CD14-positive monocyte (primary cell): Measurements from ENCODE around the gene FAM180A. TPM values are rescaled to one million over a fixed set of nuclear protein-coding genes. Genes with fewer than 3 reads are reported as not detected.

Experiments used
- DNase-seq, 3 donors: peaks; one replicate each; pipeline ENCODE4 v3.0.0-alpha.2; 2011 to 2022
- H2AFZ ChIP-seq: 2 replicates; pipeline ENCODE4 v1.6.0; 2012; ENCODE audit warnings: mild to moderate bottlenecking, low read depth, low read length, inconsistent platforms; ENCODE audit not compliant: insufficient read depth, poor library complexity, severe bottlenecking
- H3K27ac ChIP-seq, 2 donors: 1 replicate in 1 of 2; 2 replicates in 1 of 2; pipeline ENCODE4 v1.5.1; 2012 to 2013; ENCODE audit warnings: low read length in 2 of 2, control low read depth in 1 of 2, inconsistent platforms in 1 of 2, low read depth in 1 of 2, mild to moderate bottlenecking in 1 of 2
- H3K27me3 ChIP-seq, 2 donors: one replicate each; pipeline versions ENCODE4 v1.6.0 to v1.6.1; 2011 to 2013; ENCODE audit warnings: low read length in 2 of 2; ENCODE audit not compliant: control insufficient read depth in 2 of 2, insufficient read depth in 2 of 2
- H3K36me3 ChIP-seq, 2 donors: replicated peaks in 1 of 2; 1 replicate in 1 of 2; 2 replicates in 1 of 2; pipeline versions ENCODE4 v1.5.1 to v1.6.1; 2012 to 2013; ENCODE audit warnings: low read length in 2 of 2, control low read depth in 1 of 2, inconsistent platforms in 1 of 2, mild to moderate bottlenecking in 1 of 2; ENCODE audit not compliant: insufficient read depth in 2 of 2, control insufficient read depth in 1 of 2
- H3K4me1 ChIP-seq, 2 donors: 1 replicate in 1 of 2; 2 replicates in 1 of 2; pipeline versions ENCODE4 v1.5.1 to v1.6.1; 2012 to 2013; ENCODE audit warnings: low read length in 2 of 2, control low read depth in 1 of 2, inconsistent platforms in 1 of 2, mild to moderate bottlenecking in 1 of 2, moderate library complexity in 1 of 2; ENCODE audit not compliant: insufficient read depth in 2 of 2, control insufficient read depth in 1 of 2
- H3K4me2 ChIP-seq: replicated peaks from 2 replicates; pipeline ENCODE3; 2012; ENCODE audit warnings: low read length, moderate library complexity, mild to moderate bottlenecking; ENCODE audit not compliant: poor library complexity, severe bottlenecking; ENCODE audit errors: extremely low read depth
- H3K4me3 ChIP-seq, 3 experiments: fragments of 200-600 bp in 1 of 3; sonication (generic) in 1 of 3; replicated peaks in 1 of 3; 1 replicate in 2 of 3; 2 replicates in 1 of 3; pipeline ENCODE4 v1.5.1; 2011 to 2013; ENCODE audit warnings: low read length in 3 of 3, mild to moderate bottlenecking in 3 of 3, control low read depth in 2 of 3, low read depth in 2 of 3, inconsistent platforms in 1 of 3, moderate library complexity in 1 of 3
- H3K79me2 ChIP-seq: 2 replicates; pipeline ENCODE4 v1.6.0; 2012; ENCODE audit warnings: mild to moderate bottlenecking, control low read depth, inconsistent platforms, low read length, moderate library complexity; ENCODE audit not compliant: insufficient read depth
- H3K9ac ChIP-seq: 2 replicates; pipeline ENCODE4 v1.6.0; 2017; ENCODE audit warnings: low read length, mild to moderate bottlenecking; ENCODE audit not compliant: insufficient read depth, poor library complexity, severe bottlenecking
- H3K9me3 ChIP-seq, 2 donors: replicated peaks in 1 of 2; 1 replicate in 1 of 2; 2 replicates in 1 of 2; pipeline versions ENCODE4 v1.5.1 to v1.6.1; 2012 to 2013; ENCODE audit warnings: low read length in 2 of 2, control low read depth in 1 of 2; ENCODE audit not compliant: control insufficient read depth in 1 of 2, insufficient read depth in 1 of 2
- H4K20me1 ChIP-seq: 2 replicates; pipeline ENCODE4 v1.6.0; 2012; ENCODE audit warnings: mild to moderate bottlenecking, low read length, control low read depth, moderate library complexity; ENCODE audit not compliant: insufficient read depth
- H3K27ac Mint-ChIP-seq, 7 donors: one replicate each; pipeline ENCODE4 v1.8.0; 2020; ENCODE audit warnings: mild to moderate bottlenecking in 7 of 7, mixed read lengths in 7 of 7, moderate library complexity in 6 of 7, inconsistent platforms in 2 of 7
- H3K27me3 Mint-ChIP-seq, 3 donors: one replicate each; pipeline ENCODE4 v1.8.0; 2021 to 2022; ENCODE audit warnings: low read depth in 3 of 3, mild to moderate bottlenecking in 3 of 3, mixed read lengths in 3 of 3, moderate library complexity in 3 of 3, inconsistent platforms in 1 of 3
- H3K36me3 Mint-ChIP-seq, 2 donors: one replicate each; pipeline ENCODE4 v1.8.0; 2020; ENCODE audit warnings: mixed read lengths in 2 of 2, inconsistent platforms in 1 of 2, mild to moderate bottlenecking in 1 of 2
- H3K4me1 Mint-ChIP-seq: one replicate; pipeline ENCODE4 v1.8.0; 2020; ENCODE audit warnings: mild to moderate bottlenecking, mixed read lengths
- H3K4me3 Mint-ChIP-seq, 2 donors: one replicate each; pipeline ENCODE4 v1.8.0; 2020; ENCODE audit warnings: mild to moderate bottlenecking in 2 of 2, mixed read lengths in 2 of 2, moderate library complexity in 1 of 2
- H3K9me3 Mint-ChIP-seq, 7 donors: one replicate each; pipeline ENCODE4 v1.8.0; 2020 to 2022; ENCODE audit warnings: mixed read lengths in 7 of 7, mild to moderate bottlenecking in 6 of 7, moderate library complexity in 6 of 7, inconsistent platforms in 2 of 7
- CTCF ChIP-seq: fragments of 200-600 bp; IDR thresholded peaks from one replicate; pipeline ENCODE4 v1.8.0; 2022; ENCODE audit warnings: antibody characterized with exemption, mild to moderate bottlenecking
- WGBS: methylation state at CpG from one replicate; pipeline ENCODE4 v1.1.5; 2013; ENCODE audit warnings: missing lambda C conversion rate; ENCODE audit not compliant: insufficient coverage; 5-methylcytosine and 5-hydroxymethylcytosine counted together
- intact Hi-C, 2 donors: fragments of 100-400 bp; cut with micrococcal nuclease; formaldehyde crosslinking; loops; one replicate each; pipeline versions ENCODE4 v1.15.0 to v1.15.1; 2023
- polyA plus RNA-seq, 3 donors: library from polyadenylated mRNA; depleted of rRNA in 1 of 3; unstranded in 2 of 3; stranded (reverse) in 1 of 3; fragments of 300-500 nt in 2 of 3; fragments of >200 nt in 1 of 3; fragmentation: Illumina TruSeq in 2 of 3; gene quantifications; 1 replicate in 2 of 3; 2 replicates in 1 of 3; pipeline ENCODE4 v1.2.3, GENCODE V29; 2012 to 2021

FAM180A gene
- polyA plus RNA-seq, 3 donors, result not detected

DNA sequence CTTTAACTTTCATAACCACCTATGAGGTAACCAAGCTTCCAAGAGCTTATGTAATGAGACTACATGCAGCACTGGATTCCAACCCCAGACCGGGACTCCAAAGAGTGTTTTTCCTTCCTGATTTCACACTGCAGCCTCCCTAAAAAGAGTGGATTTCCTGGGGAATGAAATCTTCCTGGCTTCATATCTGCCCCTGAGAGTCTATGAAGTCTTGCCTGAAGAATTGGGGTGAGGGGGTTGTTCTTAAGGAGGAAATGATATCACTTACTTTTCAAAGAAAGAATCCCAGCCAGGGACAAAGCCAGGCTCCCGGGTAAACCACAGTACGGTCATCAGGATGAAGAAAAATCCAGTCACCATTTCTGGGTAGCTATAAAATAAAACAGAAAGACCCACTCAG lies 56.6 kb downstream of the FAM180A start:
- H3K27ac ChIP-seq, result no peak overlapping the region
- intact Hi-C loops, result no loop called here
- H4K20me1 ChIP-seq, result no peaks in the 10 kb centered on the region
- peaks cover 0 to 1% (median 0%) of the 10 kb centered on the region in 3 donors for H3K27me3 Mint-ChIP-seq
- no peak overlapping the region for H3K9ac ChIP-seq
- no peak overlapping the region for H3K4me2 ChIP-seq
- H3K36me3 Mint-ChIP-seq, result peaks cover 13 to 15% of the 10 kb centered on the region in 2 donors
- no peak overlapping the region for H3K4me3 ChIP-seq
- H3K9me3 ChIP-seq, result no peaks in the 10 kb centered on the region
- H3K4me1 ChIP-seq, result no peaks in the 10 kb centered on the region
- H3K4me1 Mint-ChIP-seq, result peaks cover 8% of the 10 kb centered on the region
- no peaks in the 10 kb centered on the region for H3K36me3 ChIP-seq
- TF ChIP-seq CTCF, result no peak
- H3K4me3 Mint-ChIP-seq, result no peak overlapping the region
- DNase-seq, result no peak
- H2AFZ ChIP-seq, result no peak overlapping the region
- H3K27ac Mint-ChIP-seq, result peak overlapping the region in 2 of 7 donors; percentile 58 to 72
- no peaks in the 10 kb centered on the region for H3K9me3 Mint-ChIP-seq
- WGBS, result no CpG with 5 or more reads among the region's 3 CpGs
- no peaks in the 10 kb centered on the region for H3K27me3 ChIP-seq
- H3K79me2 ChIP-seq, result no peaks in the 10 kb centered on the region

DNA sequence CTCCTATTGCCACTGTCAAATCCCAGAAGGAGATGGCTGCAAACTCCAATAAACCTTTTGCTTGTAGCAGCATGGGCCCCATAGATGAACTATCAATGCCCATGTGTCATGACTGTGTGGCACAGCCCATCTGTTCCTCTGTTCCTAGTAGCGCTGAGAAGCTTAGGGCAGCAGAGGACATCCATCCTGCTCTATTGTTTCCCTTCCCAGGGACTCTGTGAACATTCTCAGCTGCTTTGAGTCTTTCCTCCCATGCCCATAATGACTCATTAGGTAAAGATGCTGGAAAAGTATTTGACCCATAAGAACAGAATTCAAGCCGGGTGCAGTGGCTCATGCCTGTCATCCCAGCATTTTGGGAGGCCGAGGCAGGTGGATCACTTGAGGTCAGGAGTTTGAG lies 58.0 kb downstream of the FAM180A start:
- H4K20me1 ChIP-seq, result no peaks in the 10 kb centered on the region
- no peaks in the 10 kb centered on the region for H3K4me1 ChIP-seq
- Mint-ChIP-seq H3K27ac (peak overlapping the region in 1 of 7 donors; percentile 33), H3K4me1 (peaks cover 8% of the 10 kb centered on the region), H3K9me3 (no peaks in the 10 kb centered on the region), H3K36me3 (peaks cover 15 to 20% of the 10 kb centered on the region in 2 donors), H3K4me3 (no peak overlapping the region), H3K27me3 (no peaks in the 10 kb centered on the region)
- no peaks in the 10 kb centered on the region for H3K27me3 ChIP-seq
- H3K9ac ChIP-seq, result no peak overlapping the region
- no peak for DNase-seq
- 100% methylated on average over 2 of the region's 3 CpGs for WGBS
- no peak overlapping the region for H3K4me2 ChIP-seq
- no peak overlapping the region for H3K27ac ChIP-seq
- H3K4me3 ChIP-seq, result no peak overlapping the region
- H3K9me3 ChIP-seq, result no peaks in the 10 kb centered on the region
- intact Hi-C loops, result no loop called here
- no peak overlapping the region for H2AFZ ChIP-seq
- TF ChIP-seq CTCF, result no peak
- H3K36me3 ChIP-seq, result no peaks in the 10 kb centered on the region
- no peaks in the 10 kb centered on the region for H3K79me2 ChIP-seq
